Measurements from ENCODE around the gene FLRT3. TPM values are rescaled to one million over a fixed set of nuclear protein-coding genes. Genes with fewer than 3 reads are reported as not detected.

FLRT3 gene
- total RNA-seq = 45.4 TPM

DNA sequence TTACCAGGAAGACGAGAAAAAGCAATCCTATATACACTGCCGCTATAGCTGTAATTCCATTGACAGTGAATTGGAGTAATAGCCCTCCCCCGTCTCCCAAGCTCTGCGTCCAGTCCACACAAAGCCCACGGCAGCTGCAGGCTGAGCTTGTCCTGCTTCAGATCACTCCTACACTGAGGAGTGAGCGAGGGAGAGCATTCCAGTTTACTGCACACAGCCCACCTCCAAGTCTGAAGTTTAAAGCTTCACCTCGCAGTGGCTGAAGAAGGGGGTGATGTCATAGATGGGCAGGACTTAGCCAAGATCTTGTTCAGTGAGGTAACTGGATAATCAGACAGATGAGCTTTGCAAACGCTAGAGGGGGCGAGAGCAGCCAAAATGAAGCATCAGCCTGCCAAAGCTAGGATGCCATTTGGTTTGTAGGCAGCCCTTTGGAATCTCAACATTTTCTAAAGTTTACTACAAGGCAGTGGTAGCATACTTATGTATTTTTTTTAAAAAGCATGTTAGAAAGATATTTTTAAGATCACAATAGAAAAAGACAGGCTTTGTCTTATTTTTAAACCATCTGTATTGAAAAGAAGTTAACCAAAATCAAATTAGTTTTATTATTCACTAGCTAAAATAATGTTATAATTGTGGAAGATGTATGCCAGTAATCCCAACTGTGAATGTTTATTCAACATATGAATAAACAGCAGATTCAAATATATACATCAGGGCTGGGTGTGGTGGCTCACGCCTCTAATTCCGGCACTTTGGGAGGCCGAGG is at the start of gene FLRT3:
Gene FLRT3 (minus strand): TSS at position 213 of the 772 bp plus-strand sequence. CDS start 10,106 bp downstream, outside the sequence.

Small RNA genes lying within 50 kb of the gene (small RNA-seq; reads per million reads assigned to genes)
- gene RNU6-228P = not detected

Measured in diencephalon (tissue), 1 donor.